HG02610 (cell line): ENCODE results near the gene GNB1.
A peak's percentile ranks its signal among the peaks of the same experiment; 100 is the strongest.

ENCODE experiments used
- ATAC-seq: cut with Tn5 transposase; IDR thresholded peaks from one replicate; pipeline ENCODE4 v1.9.1; 2021; ENCODE audit warnings: mild to moderate bottlenecking, moderate library complexity; ENCODE audit not compliant: unreplicated experiment

GNB1 gene

DNA sequence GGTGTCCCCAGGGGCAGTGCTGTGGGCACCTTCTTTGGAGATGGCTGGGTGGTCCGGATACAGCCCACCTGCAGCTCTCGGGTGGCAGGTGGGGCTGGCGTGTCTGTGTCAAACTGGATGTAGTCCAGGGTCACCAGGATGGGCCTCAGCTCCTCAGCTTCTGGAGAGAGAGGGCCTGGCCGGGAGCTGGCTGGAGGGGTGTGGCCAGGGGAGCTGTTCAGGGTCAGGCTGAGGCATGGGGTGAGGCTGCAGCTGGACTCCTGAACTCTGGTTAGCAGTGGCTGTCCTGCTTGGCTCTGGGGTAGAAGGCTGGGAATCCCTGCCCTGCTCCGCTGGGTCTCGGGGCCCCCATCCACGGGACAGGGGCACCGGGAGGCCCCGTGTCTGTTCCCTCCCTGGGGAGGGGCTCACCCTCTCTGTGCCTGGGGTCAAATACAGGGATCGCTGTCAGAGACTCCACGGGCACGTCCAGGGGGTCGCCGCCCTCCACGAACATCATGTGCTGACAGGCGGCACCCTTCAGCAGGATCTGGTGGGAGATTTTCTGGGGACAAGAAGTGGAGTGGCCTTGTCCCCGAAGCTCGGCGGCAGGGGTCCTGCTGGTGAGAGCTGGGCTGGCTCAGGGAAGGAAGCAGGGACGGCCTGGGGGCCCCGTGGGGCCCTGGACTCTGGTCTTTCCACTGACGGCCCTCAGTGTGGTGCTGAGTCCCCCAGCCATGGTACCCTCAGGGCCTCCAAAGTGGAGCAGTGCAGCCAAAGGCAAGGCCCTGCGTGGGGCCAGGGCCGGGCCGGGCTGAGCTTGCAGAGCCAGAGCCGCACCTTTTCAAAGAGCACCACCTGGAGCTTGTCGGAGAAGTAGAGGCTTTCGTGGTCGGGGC is 32.3 kb upstream of the GNB1 start:
- no peak for ATAC-seq

GRCh38 chr1:1922702-1922955 is 31.7 kb upstream of the GNB1 start:
- ATAC-seq, result no peak

- ATAC-seq, result no peak
Observed at GRCh38 chr1:1921901-1922701, 31.2 kb upstream of the GNB1 start.

- ATAC-seq, result no peak
Observed at GRCh38 chr1:1921459-1921862, 30.6 kb upstream of the GNB1 start.

GRCh38 chr1:1920608-1921458 is 29.9 kb upstream of the GNB1 start:
- no peak for ATAC-seq

DNA sequence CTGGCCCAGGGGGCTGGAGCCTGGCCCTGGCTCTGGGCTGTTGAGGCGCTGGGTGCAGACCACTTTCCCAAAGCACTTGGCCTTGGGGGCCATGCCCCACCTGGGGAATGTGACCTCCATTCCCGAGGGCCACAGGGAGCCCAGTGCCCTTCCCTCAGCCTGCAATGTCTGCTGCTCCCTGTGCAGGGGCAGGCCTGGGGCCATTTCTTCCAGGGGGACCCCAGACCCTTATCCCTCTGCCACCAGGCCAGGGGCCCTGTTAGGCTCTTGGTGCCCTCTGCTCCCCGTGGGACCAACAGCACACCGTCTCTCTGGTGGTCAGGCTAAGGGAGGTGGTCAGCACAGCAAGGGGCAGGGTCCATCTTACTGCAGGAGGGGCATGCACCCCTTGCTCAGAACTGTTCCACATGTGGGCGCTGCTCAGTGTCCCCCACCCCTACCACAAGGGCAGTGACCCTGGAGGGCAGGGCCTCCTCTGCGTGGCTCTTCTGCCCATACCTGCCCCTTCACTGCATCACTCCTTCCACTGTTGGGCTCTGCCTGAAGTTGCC is 29.2 kb upstream of the GNB1 start:
- no peak for ATAC-seq

GRCh38 chr1:1919304-1920056 is 28.6 kb upstream of the GNB1 start:
- ATAC-seq, result peak; percentile 53

- ATAC-seq, result peak; percentile 8
Observed at GRCh38 chr1:1918901-1919303, 28.0 kb upstream of the GNB1 start, which contains the start of gene TMEM52. Gene TMEM52, minus strand, starts transcription at chr1:1919279. Its CDS starts 14 bp downstream, at chr1:1919265.

GRCh38 chr1:1917995-1918900 is 27.4 kb upstream of the GNB1 start:
- ATAC-seq, result no peak

DNA sequence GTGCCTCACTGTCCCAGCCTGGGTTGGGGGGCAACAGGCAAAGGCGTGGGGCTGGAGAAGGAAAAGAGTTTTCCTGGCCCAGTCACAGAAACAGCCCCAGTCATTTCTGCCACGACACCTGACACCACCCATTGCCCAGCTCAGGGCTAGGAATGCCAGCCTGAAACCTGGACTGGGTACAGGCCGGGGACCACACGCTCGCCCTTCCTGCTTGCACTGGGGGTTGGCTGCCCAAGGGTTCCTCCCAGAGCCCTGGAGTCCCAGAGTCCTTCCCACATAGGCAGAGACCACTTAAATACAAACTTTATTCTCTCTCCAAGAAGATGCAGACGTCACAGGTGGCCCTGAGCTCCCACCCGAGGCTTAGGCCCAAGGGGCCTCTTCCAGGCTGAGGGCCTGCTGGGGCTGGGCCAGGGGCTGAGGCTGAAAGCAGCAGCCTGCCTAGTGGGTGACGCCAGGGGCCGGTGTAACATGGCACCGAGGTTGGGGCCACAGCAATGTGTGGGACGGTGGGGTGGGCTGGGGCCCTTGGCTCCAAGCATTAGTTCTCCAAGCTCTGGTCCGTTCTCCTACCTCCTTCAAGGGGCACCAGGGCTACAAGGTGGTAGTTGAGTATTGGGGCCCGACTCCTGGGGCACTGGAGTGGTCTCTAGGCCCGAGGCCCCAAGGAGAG is 26.6 kb upstream of the GNB1 start:
- no peak for ATAC-seq

GRCh38 chr1:1916851-1917251 is 26.0 kb upstream of the GNB1 start:
- ATAC-seq, result no peak

DNA sequence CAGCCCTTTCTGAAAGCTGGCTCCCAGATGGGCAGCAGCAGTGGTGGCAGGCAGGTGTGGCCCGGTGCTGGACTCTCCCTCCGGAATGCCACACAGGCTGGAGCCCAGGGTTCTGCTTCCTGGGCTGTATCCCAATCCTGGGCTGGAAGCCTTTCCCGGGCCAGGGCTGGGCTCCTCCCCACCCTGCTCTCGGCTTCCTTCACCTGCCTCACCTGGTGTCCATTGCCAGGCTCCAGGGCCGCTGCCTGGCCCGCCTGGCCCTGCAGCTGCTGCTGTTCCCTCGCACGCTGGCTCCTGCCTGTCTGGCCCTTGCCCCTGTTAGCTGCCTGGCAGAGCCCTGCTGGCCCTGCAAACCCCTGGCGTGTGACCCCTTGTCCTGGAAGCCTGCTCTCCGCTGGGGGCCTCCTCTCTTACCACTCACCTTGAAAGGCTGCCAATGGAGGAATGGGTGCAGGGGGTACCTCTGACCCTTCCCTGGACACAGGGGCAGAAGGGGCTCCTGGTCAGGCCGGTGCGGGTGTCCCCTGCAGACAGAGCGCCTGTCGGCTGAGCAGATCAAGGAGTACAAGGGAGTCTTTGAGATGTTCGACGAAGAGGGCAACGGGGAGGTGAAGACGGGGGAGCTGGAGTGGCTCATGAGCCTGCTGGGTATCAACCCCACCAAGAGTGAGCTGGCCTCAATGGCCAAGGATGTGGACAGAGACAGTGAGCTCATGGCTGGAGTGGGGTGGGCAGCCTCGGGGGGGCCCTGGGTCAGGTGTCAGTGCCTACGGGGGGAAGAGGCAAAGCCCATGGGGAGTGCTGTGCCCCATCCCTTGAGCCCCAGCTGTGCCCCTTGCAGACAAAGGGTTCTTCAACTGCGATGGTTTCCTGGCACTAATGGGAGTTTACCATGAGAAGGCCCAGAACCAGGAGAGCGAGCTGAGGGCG is 25.3 kb upstream of the GNB1 start:
- ATAC-seq, result no peak

DNA sequence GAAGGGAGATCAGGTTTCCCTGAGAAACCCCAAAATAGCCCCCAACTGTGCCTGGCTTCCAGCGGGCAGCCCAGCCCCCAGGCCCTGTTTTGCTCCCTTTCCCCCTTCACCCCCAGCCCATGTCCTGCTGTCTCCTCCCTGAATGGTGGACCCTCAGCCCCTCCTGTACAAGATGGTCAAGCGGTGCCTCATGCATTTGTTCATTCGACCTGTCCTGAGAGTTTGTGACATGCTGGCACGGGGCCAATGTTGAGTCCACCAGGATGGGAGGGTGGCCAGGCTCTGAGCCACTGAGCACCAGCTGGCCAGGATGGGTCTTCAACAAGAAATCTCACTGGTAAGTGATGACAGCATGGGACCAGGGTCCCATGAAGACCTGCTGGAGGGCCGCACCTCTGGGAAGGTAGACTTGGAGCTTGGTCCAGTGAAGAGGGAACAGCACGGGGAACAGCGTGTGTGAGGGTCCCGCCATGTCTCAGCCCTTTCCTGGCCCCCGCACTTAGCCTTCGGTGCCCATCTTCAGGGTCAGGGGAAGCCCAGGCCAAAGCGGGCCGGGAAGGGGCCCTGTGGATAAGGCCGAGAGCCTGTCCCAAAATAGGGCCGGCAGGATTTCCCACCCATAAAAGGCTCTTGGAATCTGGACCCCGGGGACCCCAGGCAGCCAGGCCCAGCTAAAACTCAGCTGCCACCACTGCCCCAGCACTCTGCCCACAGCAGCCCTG is 24.2 kb upstream of the GNB1 start, which contains the start of gene CALML6:
TSS of gene CALML6 (plus strand) at position 290 of the 722 bp plus-strand sequence. CDS start at position 311, 21 bp downstream.
- no peak for ATAC-seq

GRCh38 chr1:1914101-1914970 is 23.4 kb upstream of the GNB1 start:
- no peak for ATAC-seq

DNA sequence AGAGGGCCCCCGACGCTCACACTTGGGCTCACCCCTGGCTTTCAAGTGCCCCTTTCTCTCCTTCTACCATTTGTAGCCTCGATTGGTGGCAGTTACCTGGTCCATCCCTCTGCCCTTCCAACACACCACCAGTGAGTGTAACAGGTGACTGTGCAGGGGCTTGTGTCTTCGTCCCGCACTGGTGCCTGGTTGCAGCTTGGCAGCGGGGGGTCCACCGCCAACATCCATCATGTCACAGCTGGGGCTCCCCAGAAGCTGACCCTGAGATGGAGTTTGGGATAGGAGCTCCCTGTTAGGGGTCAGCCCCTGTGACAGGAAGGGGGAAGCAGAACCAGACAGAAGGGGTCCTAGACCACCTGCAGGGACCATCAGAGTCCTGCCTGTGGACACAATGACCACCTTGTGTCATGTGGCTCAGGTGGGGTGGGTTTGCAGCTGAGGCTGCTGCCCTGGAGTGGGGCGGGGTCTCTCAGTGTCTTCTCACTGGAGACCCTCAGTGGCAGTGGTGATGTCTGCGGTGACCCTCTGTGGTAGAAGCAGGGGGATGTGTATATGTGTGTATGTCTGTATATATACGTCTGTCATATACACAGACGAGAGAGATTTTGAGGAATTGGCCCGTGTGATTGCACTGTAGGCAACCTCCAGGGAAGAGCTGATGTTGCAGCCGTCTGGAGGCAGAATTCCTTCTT is 20.6 kb upstream of the GNB1 start:
- ATAC-seq, result no peak
